Loucy (cell line): ENCODE measurements around the gene ESYT2.
A peak's percentile ranks its signal among the peaks of the same experiment; 100 is the strongest.

ENCODE experiments used
- H2AFZ ChIP-seq: fragments of 200-600 bp; sonication (generic); 2 replicates; pipeline ENCODE4 v1.6.0; 2016; ENCODE audit warnings: antibody characterized with exemption, mild to moderate bottlenecking, low read length, moderate library complexity
- H3F3A ChIP-seq: fragments of 200-600 bp; 2 replicates; pipeline ENCODE4 v1.6.0; 2016; ENCODE audit warnings: antibody characterized with exemption, low read depth, mild to moderate bottlenecking
- H3K27me3 ChIP-seq: fragments of 200-600 bp; sonication (generic); 2 replicates; pipeline ENCODE4 v1.6.1; 2014; ENCODE audit warnings: low read length, mild to moderate bottlenecking; ENCODE audit not compliant: insufficient read depth, poor library complexity, severe bottlenecking
- H3K36me3 ChIP-seq: fragments of 200-600 bp; sonication (generic); 2 replicates; pipeline ENCODE4 v1.6.1; 2016; ENCODE audit warnings: low read length; ENCODE audit not compliant: insufficient read depth
- H3K4me1 ChIP-seq: fragments of 200-600 bp; sonication (generic); 2 replicates; pipeline ENCODE4 v1.5.1; 2014; ENCODE audit warnings: low read length, mild to moderate bottlenecking; ENCODE audit not compliant: insufficient read depth, poor library complexity, severe bottlenecking
- H3K4me2 ChIP-seq: fragments of 200-600 bp; sonication (generic); 2 replicates; pipeline ENCODE4 v1.6.0; 2014; ENCODE audit warnings: antibody characterized with exemption, low read length, low read depth, mild to moderate bottlenecking; ENCODE audit not compliant: poor library complexity, severe bottlenecking
- H3K4me3 ChIP-seq: fragments of 200-600 bp; sonication (generic); 2 replicates; pipeline ENCODE4 v1.5.1; 2014; ENCODE audit warnings: low read length, mild to moderate bottlenecking, mixed read lengths; ENCODE audit not compliant: poor library complexity, severe bottlenecking
- H3K79me2 ChIP-seq: fragments of 200-600 bp; sonication (generic); 2 replicates; pipeline ENCODE4 v1.6.1; 2014; ENCODE audit warnings: low read length; ENCODE audit not compliant: insufficient read depth
- H3K9ac ChIP-seq: fragments of 200-600 bp; sonication (generic); 2 replicates; pipeline ENCODE4 v1.6.0; 2014; ENCODE audit warnings: mild to moderate bottlenecking, low read depth, low read length, moderate library complexity; ENCODE audit not compliant: poor library complexity, severe bottlenecking
- H3K9me2 ChIP-seq: fragments of 200-600 bp; sonication (generic); replicated peaks from 2 replicates; pipeline ENCODE4 v1.6.1; 2016; ENCODE audit warnings: low read depth, low read length, mixed read lengths
- H3K9me3 ChIP-seq: fragments of 200-600 bp; sonication (generic); 2 replicates; pipeline ENCODE4 v1.6.1; 2014; ENCODE audit warnings: mild to moderate bottlenecking, antibody characterized with exemption, low read length, low read depth; ENCODE audit not compliant: insufficient read depth
- H4K20me1 ChIP-seq: fragments of 200-600 bp; sonication (generic); 2 replicates; pipeline ENCODE4 v1.6.0; 2014; ENCODE audit warnings: antibody characterized with exemption, low read length, mild to moderate bottlenecking; ENCODE audit not compliant: insufficient read depth, poor library complexity, severe bottlenecking
- EZH2phosphoT487 ChIP-seq: fragments of 200-600 bp; IDR thresholded peaks from 2 replicates; pipeline ENCODE4 v1.6.1; 2018; ENCODE audit warnings: antibody characterized with exemption, mild to moderate bottlenecking, moderate library complexity, borderline replicate concordance
- TF ChIP-seq, protein P1 (sequence below): fragments of 200-600 bp; sonication (generic); conservative IDR thresholded peaks from 2 replicates; pipeline ENCODE4 v1.5.1; 2014; ENCODE audit warnings: mild to moderate bottlenecking, antibody characterized with exemption, low read length

ESYT2 gene

DNA sequence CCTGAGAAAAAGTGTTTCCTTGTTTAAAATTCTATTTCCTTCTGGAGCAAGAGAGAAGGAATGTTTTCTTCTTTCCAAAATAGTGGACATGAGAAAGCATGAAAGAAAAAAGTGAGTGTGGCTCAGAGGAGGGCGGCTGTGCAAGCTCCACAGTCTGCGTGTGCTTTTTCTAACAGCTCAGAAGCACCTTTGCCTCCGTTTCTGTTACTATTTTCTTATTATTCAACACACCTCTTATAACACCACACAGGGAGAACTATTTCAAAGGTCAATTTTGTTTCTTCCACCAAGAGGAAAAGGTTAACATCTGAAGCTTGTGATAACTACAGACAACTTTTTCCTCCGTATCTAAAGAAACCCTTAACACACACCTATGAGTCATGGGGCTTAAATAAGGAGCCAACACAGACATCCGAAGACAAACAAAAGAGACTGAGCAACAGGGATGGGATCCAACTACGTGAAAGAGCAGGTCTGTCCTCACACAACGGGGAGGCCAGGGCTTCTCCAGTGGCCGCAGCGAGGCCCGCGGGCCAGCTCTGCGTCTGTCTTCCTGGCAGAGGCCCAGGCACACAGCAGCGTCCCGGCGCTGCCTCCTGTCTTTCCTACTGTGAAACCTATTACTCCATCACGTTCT, 88.5 kb downstream of the ESYT2 start:
- Histone ChIP-seq H2AFZ (no peak overlapping the region), H3K36me3 (peaks cover 93% of the 10 kb centered on the region), H3K9ac (no peak overlapping the region), H4K20me1 (no peaks in the 10 kb centered on the region), H3K4me2 (peak overlapping the region; percentile 16), H3K9me3 (no peaks in the 10 kb centered on the region), H3K4me3 (no peak overlapping the region), H3K27me3 (no peaks in the 10 kb centered on the region), H3K79me2 (no peaks in the 10 kb centered on the region), H3F3A (no peaks in the 10 kb centered on the region; the same call in 1 of the 2 replicates), H3K4me1 (peaks cover 14% of the 10 kb centered on the region), H3K9me2 (no peaks in the 10 kb centered on the region)
- no peak for TF ChIP-seq EZH2phosphoT487
- TF ChIP-seq, protein P1, sequence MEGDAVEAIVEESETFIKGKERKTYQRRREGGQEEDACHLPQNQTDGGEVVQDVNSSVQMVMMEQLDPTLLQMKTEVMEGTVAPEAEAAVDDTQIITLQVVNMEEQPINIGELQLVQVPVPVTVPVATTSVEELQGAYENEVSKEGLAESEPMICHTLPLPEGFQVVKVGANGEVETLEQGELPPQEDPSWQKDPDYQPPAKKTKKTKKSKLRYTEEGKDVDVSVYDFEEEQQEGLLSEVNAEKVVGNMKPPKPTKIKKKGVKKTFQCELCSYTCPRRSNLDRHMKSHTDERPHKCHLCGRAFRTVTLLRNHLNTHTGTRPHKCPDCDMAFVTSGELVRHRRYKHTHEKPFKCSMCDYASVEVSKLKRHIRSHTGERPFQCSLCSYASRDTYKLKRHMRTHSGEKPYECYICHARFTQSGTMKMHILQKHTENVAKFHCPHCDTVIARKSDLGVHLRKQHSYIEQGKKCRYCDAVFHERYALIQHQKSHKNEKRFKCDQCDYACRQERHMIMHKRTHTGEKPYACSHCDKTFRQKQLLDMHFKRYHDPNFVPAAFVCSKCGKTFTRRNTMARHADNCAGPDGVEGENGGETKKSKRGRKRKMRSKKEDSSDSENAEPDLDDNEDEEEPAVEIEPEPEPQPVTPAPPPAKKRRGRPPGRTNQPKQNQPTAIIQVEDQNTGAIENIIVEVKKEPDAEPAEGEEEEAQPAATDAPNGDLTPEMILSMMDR, result no peak

DNA sequence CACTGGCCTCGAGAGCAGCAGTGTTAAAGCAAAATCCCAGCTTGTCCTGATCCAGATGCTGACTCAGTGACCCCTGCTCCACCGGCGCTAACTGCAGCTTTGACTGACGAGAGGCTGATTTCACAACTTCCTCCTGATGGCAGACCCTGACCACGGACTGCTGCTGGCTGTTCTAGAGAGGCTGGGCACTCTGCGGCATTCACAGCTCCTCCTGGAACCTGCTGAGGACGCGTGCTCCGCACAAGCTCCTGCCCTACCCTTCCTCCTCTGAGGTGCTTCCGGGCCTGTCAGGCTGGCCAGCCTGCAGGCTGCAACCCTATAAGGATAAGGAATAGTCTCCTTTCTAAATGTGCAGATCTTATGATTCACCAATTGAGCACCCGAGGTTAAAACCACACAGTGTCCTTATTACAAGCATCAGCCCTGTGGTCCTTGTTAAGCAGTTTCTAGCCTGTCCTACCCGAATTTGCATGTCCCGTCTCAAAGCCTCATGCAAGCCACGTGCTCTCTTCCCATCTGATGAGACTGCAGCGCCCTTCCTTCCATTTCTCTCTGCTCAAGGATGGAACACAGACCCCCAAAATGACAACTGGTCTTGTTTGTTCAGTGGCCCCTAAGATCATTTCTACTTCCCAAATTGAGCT, 89.2 kb downstream of the ESYT2 start:
- Histone ChIP-seq H3K27me3 (no peaks in the 10 kb centered on the region), H3K36me3 (peaks cover 93% of the 10 kb centered on the region), H4K20me1 (no peaks in the 10 kb centered on the region), H3K9me2 (no peaks in the 10 kb centered on the region), H3K79me2 (no peaks in the 10 kb centered on the region), H2AFZ (no peak overlapping the region), H3F3A (no peaks in the 10 kb centered on the region; the same call in 1 of the 2 replicates), H3K4me3 (no peak overlapping the region), H3K9me3 (no peaks in the 10 kb centered on the region), H3K9ac (no peak overlapping the region), H3K4me1 (peaks cover 14% of the 10 kb centered on the region), H3K4me2 (peak overlapping the region; percentile 16)
- TF ChIP-seq, protein P1, result no peak; the same call in 1 of the 2 replicates
- TF ChIP-seq EZH2phosphoT487, result no peak

DNA sequence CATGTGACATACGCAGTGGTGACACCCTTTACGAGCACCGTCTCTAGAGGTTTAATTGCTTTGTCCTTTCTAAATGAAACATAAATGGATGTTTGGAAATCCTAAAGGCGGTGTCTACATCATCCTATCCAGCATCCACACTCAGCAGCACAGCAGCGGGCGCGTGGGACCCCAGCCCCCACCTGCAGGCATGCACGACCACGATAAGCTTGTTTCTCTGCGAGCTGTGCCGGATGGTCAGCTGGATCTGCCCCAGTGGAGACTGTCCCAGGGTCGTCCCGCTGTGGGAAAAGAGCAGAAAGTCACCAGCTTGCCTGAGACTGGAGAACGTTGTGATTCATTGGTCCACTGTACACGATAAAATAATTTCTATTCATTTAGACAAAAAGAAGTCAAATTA, 90.5 kb downstream of the ESYT2 start:
- peaks cover 93% of the 10 kb centered on the region for H3K36me3 ChIP-seq
- H3K27me3 ChIP-seq, result no peaks in the 10 kb centered on the region
- H3F3A ChIP-seq, result no peaks in the 10 kb centered on the region; the same call in 1 of the 2 replicates

More for the DNA sequence above, 90.5 kb downstream of the ESYT2 start:
- Histone ChIP-seq H3K79me2 (no peaks in the 10 kb centered on the region), H3K4me2 (no peak overlapping the region), H2AFZ (no peak overlapping the region), H4K20me1 (no peaks in the 10 kb centered on the region), H3K4me1 (peaks cover 14% of the 10 kb centered on the region), H3K9ac (no peak overlapping the region), H3K9me2 (no peaks in the 10 kb centered on the region), H3K9me3 (no peaks in the 10 kb centered on the region), H3K4me3 (no peak overlapping the region)
- TF ChIP-seq EZH2phosphoT487, result no peak
- TF ChIP-seq, protein P1, result no peak
